ENCODE data around the gene FLYWCH1.
A peak's percentile ranks its signal among the peaks of the same experiment; 100 is the strongest.

Gene FLYWCH1

DNA sequence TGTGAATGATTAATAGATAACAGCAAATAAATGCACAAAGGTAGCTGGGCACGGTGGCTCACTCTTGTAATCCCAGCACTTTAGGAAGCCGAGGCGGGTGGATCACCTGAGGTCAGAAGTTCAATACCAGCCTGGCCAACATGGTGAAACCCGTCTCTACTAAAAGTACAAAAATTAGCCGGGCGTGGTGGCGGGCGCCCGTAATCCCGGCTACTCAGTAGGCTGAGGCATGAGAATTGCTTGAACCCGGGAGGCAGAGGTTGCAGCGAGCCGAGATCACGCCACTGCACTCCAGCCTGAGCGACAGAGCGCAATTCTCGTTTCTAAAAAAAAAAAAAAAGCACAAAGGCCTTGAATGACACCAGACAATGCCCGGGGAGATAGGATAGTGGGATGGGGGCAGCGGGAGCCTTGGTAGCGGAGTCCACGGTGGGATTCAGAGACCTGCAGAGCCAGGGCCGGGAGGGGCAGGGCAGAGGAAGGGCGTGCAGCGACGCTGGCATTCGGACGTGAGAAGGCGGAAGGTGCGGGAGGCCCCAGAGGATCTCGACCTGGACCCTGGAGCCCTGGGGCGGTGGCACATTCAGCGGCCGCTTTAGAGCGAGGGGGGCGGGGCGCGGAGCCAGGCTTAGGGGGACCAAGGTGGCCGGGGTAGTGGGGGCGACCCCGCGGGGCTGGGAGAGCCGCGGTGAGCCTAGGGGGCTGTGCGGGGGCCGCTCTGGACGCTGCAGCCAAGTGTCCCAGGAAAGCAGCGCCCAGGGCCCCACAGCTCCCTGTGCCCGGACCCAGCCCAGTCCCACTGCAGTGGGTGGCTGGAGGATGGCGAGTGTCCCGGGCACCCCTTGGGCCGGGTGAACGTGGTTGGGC is 29.7 kb upstream of the FLYWCH1 start:
- Histone ChIP-seq H3K9me3 (ENCODE audit: insufficient read depth, low read depth, low read length) (peaks cover 10% of the 10 kb centered on the region), H3K36me3 (ENCODE audit: insufficient read depth, low read length) (no peaks in the 10 kb centered on the region), H3K27ac (ENCODE audit: low read depth, low read length) (no peak overlapping the region), H3K4me1 (ENCODE audit: insufficient read depth, low read length) (no peaks in the 10 kb centered on the region), H3K27me3 (ENCODE audit: insufficient read depth, low read length) (peaks cover 2% of the 10 kb centered on the region; the same call in 1 of the 2 replicates), H3K4me3 (ENCODE audit: low read length) (peak overlapping the region; percentile 72), H3K9ac (ENCODE audit: low read depth, low read length) (no peak overlapping the region)
- 15% methylated on average over 52 of the region's 52 CpGs for WGBS

DNA sequence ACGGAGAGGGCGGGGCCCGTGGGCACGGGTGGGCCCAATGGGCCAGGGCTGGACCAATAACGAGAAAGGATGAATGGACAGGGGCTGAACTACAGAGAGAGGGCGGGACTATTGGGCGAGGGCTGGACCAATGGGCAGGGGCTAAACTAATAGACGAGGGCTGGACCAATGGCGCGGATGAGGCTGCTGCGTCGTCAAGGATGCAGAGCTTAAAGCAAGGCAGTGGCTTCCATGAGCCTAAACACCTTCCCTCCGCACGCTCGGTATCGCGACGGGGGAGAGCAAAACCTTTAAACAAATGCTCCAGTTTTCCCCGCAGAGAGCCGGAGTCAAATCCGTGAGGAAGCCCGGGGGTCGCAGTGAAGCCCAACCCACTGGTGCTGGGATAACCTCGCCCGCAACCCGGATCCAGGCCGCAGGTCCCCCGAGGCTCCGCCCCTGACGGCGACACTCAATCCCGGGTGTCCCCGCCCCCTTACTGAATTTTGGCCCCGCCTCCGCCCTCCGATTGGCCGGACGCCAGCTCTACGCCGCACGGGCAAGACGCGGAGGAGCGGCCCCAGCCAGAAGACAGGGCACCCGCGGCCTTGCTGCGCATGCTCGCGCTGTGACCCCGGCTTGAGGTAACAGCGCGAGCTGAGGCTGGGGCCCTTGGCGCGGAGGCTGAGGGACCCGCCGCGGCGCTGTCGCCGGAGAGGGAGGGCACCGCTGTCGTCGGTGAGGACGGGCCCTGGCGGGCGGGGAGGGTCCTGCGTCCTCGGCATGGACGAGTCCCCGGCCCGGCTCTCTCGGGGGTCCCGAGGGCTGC is 28.9 kb upstream of the FLYWCH1 start, which contains the start of gene FLYWCH2:
Gene FLYWCH2, plus strand, starts transcription at position 566 of the 808 bp plus-strand sequence. CDS start 13,235 bp downstream, outside the sequence.
- Histone ChIP-seq H3K27ac (ENCODE audit: low read depth, low read length) (peak within 1 kb of the TSS; percentile 46; the same call in 1 of the 2 replicates), H3K27me3 (ENCODE audit: insufficient read depth, low read length) (peaks cover 2% of the 10 kb centered on the region; the same call in 1 of the 2 replicates), H3K4me3 (ENCODE audit: low read length) (peak within 1 kb of the TSS; percentile 72), H3K36me3 (ENCODE audit: insufficient read depth, low read length) (no peaks in the 10 kb centered on the region), H3K9ac (ENCODE audit: low read depth, low read length) (peak within 1 kb of the TSS; percentile 71), H3K4me1 (ENCODE audit: insufficient read depth, low read length) (no peaks in the 10 kb centered on the region), H3K9me3 (ENCODE audit: insufficient read depth, low read depth, low read length) (peaks cover 10% of the 10 kb centered on the region)
- WGBS, result under 1% methylated on average over 73 of the region's 73 CpGs

DNA sequence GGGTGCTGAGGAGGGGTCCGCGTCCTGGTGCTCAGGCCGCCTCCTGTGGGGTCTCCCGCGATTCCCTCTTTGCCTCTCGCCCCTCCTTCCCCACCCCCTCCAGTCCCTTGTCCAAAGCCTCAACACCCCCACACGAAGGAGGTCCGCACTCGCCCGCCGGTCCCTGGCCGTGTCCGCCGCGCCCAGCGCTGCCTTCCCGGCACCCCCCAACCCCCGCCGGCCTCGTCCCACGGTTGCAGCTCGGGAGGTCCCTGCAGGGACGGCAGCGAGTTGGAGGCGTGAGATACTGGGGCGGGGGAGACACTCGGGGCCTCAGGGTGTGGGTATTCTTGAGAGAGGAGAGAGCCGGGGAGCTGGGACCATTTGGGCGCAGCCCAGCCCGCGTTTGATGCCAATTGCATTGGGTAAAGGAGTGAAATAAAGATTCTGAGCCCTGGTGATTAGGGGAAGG is 28.2 kb upstream of the FLYWCH1 start:
- H3K4me3 ChIP-seq (ENCODE audit: low read length), result peak overlapping the region; percentile 72
- WGBS, result 2% methylated on average over 31 of the region's 31 CpGs
- peaks cover 10% of the 10 kb centered on the region for H3K9me3 ChIP-seq (ENCODE audit: insufficient read depth, low read depth, low read length)
- H3K36me3 ChIP-seq (ENCODE audit: insufficient read depth, low read length), result no peaks in the 10 kb centered on the region
- no peaks in the 10 kb centered on the region for H3K4me1 ChIP-seq (ENCODE audit: insufficient read depth, low read length)
- H3K27me3 ChIP-seq (ENCODE audit: insufficient read depth, low read length), result peaks cover 2% of the 10 kb centered on the region; the same call in 1 of the 2 replicates
- H3K27ac ChIP-seq (ENCODE audit: low read depth, low read length), result no peak overlapping the region; the same call in 1 of the 2 replicates
- H3K9ac ChIP-seq (ENCODE audit: low read depth, low read length), result peak overlapping the region; percentile 71

DNA sequence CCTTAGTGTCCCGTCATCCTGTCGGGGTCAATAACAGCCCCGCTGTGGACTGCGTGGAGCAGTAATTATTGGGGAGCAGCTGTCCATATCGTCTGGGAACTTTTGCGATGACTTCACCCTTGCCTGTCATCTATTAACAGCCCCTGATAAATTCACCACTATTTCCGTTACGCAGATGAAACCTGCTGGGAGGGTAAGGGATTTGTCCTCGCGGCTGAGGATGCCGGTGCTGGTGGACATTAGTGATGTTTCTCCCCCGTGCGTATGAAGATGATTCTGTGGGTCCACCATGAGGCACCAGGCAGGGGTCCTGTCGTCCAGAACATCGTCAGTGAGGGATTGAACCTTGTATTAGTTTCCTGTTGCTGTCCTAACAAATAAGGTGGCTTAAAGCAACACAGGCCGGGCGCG is 27.7 kb upstream of the FLYWCH1 start:
- 75% methylated on average over 18 of the region's 18 CpGs for WGBS
- Histone ChIP-seq H3K4me1 (ENCODE audit: insufficient read depth, low read length) (no peaks in the 10 kb centered on the region), H3K27ac (ENCODE audit: low read depth, low read length) (no peak overlapping the region), H3K4me3 (ENCODE audit: low read length) (peak overlapping the region; percentile 72), H3K9me3 (ENCODE audit: insufficient read depth, low read depth, low read length) (peaks cover 10% of the 10 kb centered on the region), H3K36me3 (ENCODE audit: insufficient read depth, low read length) (no peaks in the 10 kb centered on the region), H3K27me3 (ENCODE audit: insufficient read depth, low read length) (peaks cover 2% of the 10 kb centered on the region; the same call in 1 of the 2 replicates), H3K9ac (ENCODE audit: low read depth, low read length) (no peak overlapping the region)

DNA sequence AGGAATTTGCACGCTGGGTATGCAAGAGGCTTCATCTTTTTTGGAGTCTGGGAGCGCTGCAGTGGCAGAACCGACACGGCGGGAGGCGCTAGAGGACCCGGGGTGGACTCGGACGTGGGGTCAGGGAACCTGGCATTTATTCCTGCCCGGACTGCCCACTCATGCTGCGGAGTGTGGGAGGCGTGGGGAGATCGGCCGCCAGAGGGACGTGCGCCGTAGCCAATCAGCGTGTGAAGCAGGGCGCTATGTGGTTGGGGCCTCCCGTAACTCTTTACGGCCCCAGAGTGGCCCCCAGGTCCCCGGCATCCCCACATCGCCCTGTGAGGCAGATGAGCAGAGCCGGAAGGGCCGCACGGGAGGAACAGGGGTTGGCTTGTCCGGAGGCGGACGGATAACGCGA is 17.5 kb upstream of the FLYWCH1 start:
- H3K9ac ChIP-seq (ENCODE audit: low read depth, low read length), result no peak overlapping the region
- H3K4me1 ChIP-seq (ENCODE audit: insufficient read depth, low read length), result peaks cover 5% of the 10 kb centered on the region; the same call in 1 of the 2 replicates
- H3K27ac ChIP-seq (ENCODE audit: low read depth, low read length), result no peak overlapping the region
- no peaks in the 10 kb centered on the region for H3K9me3 ChIP-seq (ENCODE audit: insufficient read depth, low read depth, low read length)
- WGBS, result 92% methylated on average over 31 of the region's 31 CpGs
- H3K27me3 ChIP-seq (ENCODE audit: insufficient read depth, low read length), result no peaks in the 10 kb centered on the region
- no peaks in the 10 kb centered on the region for H3K36me3 ChIP-seq (ENCODE audit: insufficient read depth, low read length)
- no peak overlapping the region for H3K4me3 ChIP-seq (ENCODE audit: low read length)

DNA sequence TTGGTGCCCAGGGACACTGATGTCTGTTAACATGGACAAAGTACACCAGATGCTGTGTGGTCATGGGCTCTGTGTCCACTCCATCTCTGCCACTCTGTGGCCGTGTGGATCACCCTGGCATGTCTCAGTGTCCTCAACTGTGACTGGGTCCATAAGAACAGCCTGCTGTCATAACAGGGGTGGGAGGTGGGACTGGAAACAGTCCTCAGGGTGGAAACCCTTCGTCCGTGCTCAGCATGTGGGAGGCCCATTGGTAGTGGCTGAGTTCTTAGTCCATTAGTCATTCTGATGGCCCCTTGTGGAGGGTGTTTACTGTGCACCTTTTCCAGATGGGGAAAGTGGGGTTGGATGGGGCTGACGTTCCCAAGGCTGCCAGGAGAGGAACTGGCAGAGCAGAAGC is 15.9 kb upstream of the FLYWCH1 start:
- WGBS, result 54% methylated on average over 3 of the region's 4 CpGs

DNA sequence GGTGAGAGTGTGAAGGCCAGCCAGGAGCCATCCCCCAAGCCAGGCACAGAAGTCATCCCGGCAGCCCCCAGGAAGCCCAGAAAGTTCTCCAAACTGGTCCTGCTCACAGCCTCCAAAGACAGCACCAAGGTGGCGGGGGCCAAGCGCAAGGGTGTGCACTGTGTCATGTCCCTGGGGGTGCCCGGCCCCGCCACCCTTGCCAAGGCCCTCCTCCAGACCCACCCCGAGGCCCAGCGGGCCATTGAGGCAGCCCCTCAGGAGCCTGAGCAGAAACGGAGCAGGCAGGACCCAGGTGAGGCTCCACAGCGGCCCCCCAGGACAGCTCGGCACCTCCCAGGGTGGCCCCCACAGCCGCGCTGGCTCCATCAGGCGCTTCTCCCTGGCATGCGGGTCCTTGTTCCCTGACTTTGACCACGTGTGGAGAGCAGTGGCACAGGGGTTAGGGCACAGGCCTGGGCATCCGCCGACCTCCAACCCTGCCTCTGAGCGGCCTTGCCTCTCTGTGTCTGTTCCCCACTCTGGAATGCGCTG is 15.2 kb upstream of the FLYWCH1 start:
- Histone ChIP-seq H3K9me3 (ENCODE audit: insufficient read depth, low read depth, low read length) (no peaks in the 10 kb centered on the region), H3K4me1 (ENCODE audit: insufficient read depth, low read length) (no peaks in the 10 kb centered on the region), H3K4me3 (ENCODE audit: low read length) (no peak overlapping the region), H3K9ac (ENCODE audit: low read depth, low read length) (no peak overlapping the region), H3K36me3 (ENCODE audit: insufficient read depth, low read length) (no peaks in the 10 kb centered on the region), H3K27ac (ENCODE audit: low read depth, low read length) (no peak overlapping the region), H3K27me3 (ENCODE audit: insufficient read depth, low read length) (no peaks in the 10 kb centered on the region)
- WGBS, result 94% methylated on average over 19 of the region's 19 CpGs

More for the DNA sequence above, 15.9 kb upstream of the FLYWCH1 start:
- Histone ChIP-seq H3K9ac (ENCODE audit: low read depth, low read length) (no peak overlapping the region), H3K27ac (ENCODE audit: low read depth, low read length) (no peak overlapping the region), H3K4me1 (ENCODE audit: insufficient read depth, low read length) (peaks cover 3% of the 10 kb centered on the region; the same call in 1 of the 2 replicates), H3K36me3 (ENCODE audit: insufficient read depth, low read length) (no peaks in the 10 kb centered on the region), H3K9me3 (ENCODE audit: insufficient read depth, low read depth, low read length) (no peaks in the 10 kb centered on the region), H3K4me3 (ENCODE audit: low read length) (no peak overlapping the region), H3K27me3 (ENCODE audit: insufficient read depth, low read length) (no peaks in the 10 kb centered on the region)

DNA sequence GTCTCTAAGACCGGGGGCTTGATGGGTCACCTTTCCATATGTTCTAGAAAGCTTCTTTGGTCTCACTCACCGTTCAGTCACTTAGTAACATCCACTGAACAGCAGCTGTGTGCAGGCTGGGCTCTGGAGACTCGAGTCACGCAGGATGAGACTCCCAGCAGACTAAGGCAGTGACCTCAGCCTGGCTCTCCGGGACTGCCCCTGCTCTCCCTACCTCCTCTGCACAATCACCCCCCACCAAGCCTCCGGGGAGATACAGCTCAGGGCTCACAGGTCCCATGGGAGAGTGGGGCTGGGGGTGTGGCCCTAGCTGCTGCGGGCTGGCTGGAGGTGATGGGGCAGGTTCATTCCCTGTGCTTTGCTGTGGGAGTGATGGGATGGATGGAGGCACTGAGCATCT is 14.6 kb upstream of the FLYWCH1 start:
- Histone ChIP-seq H3K9ac (ENCODE audit: low read depth, low read length) (no peak overlapping the region), H3K27ac (ENCODE audit: low read depth, low read length) (no peak overlapping the region), H3K9me3 (ENCODE audit: insufficient read depth, low read depth, low read length) (no peaks in the 10 kb centered on the region), H3K4me1 (ENCODE audit: insufficient read depth, low read length) (no peaks in the 10 kb centered on the region), H3K27me3 (ENCODE audit: insufficient read depth, low read length) (no peaks in the 10 kb centered on the region), H3K36me3 (ENCODE audit: insufficient read depth, low read length) (no peaks in the 10 kb centered on the region), H3K4me3 (ENCODE audit: low read length) (no peak overlapping the region)
- WGBS, result 92% methylated on average over 7 of the region's 7 CpGs

DNA sequence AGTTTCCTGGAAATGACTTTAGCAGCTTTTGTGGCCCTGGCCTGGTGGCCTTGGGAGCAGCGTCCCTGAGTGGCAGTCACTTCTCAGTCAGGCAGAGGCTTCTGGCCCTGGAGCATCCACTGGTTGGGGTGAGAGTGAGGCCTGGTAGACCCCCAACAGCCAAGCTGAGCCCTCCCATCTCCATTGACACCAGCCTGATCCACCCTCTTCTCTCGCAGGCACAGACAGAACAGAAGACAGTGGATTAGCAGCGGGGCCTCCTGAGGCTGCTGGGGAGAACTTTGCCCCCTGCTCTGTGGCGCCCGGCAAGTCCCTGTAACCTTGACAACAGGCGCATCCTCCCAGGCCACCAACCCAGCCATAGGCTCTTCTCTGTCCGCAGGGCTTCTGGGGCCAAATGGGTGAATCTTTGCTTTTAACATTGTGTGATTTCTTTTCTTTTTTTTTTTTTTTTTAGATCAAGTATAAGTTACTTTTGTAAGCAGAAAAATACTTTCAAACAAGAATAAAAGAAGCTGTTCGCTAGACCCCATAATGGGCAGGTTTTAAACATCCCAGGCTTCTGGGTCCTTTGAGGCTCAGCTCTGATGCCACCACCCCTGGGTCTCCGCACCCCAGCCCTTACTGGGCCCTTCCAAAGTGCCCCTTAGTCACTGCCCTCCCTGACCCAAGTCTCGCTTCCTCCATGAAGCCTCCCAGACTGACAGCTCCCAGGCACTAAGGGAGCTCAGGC is 12.7 kb upstream of the FLYWCH1 start:
- Histone ChIP-seq H3K27ac (ENCODE audit: low read depth, low read length) (no peak overlapping the region), H3K9ac (ENCODE audit: low read depth, low read length) (no peak overlapping the region), H3K27me3 (ENCODE audit: insufficient read depth, low read length) (no peaks in the 10 kb centered on the region), H3K4me3 (ENCODE audit: low read length) (no peak overlapping the region), H3K4me1 (ENCODE audit: insufficient read depth, low read length) (no peaks in the 10 kb centered on the region), H3K36me3 (ENCODE audit: insufficient read depth, low read length) (no peaks in the 10 kb centered on the region), H3K9me3 (ENCODE audit: insufficient read depth, low read depth, low read length) (no peaks in the 10 kb centered on the region)
- WGBS, result 86% methylated on average over 10 of the region's 10 CpGs

DNA sequence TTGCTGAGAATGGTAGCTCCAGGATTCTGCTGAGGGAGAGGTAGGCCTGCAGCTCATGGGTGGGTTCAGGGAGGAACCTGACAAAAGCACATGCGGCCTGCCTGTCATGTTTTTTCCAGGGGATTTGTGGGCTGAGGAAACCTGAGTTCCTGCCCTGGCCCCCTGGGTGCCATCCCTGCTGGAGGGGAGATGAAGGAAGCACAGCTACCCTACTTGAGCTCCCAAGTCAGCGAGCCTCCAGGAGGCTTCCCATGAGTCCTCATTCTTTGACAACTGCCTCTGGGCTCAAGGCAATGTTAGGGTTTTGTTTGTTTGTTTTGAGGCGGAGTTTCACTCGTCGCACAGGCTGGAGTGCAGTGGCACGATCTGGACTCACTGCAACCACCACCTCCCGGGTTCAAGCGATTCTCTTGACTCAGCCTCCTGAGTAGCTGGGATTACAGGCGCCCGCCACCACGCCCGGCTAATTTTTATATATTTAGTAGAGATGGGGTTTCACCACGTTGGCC is 12.1 kb upstream of the FLYWCH1 start:
- Histone ChIP-seq H3K9me3 (ENCODE audit: insufficient read depth, low read depth, low read length) (no peaks in the 10 kb centered on the region), H3K4me3 (ENCODE audit: low read length) (no peak overlapping the region), H3K27ac (ENCODE audit: low read depth, low read length) (no peak overlapping the region), H3K9ac (ENCODE audit: low read depth, low read length) (no peak overlapping the region), H3K27me3 (ENCODE audit: insufficient read depth, low read length) (no peaks in the 10 kb centered on the region), H3K36me3 (ENCODE audit: insufficient read depth, low read length) (no peaks in the 10 kb centered on the region), H3K4me1 (ENCODE audit: insufficient read depth, low read length) (no peaks in the 10 kb centered on the region)
- 95% methylated on average over 13 of the region's 13 CpGs for WGBS
